SK-N-SH treated with all-trans-retinoic acid at 6 μM for 48 hours (cell line): ENCODE measurements around the gene GGA2.

ENCODE experiments used
- ATAC-seq: fragments of 200-7000 bp; cut with Tn5 transposase; 3 replicates; pipeline ENCODE4 v1.9.1; 2020; ENCODE audit warnings: mild to moderate bottlenecking, moderate library complexity
- ARNTL ChIP-seq: fragments of 450-650 bp; formaldehyde crosslinking; IDR thresholded peaks from 2 replicates; pipeline ENCODE4 v1.5.0; 2020; ENCODE audit warnings: low read depth, mild to moderate bottlenecking, moderate library complexity, borderline replicate concordance
- BACH2 ChIP-seq: fragments of 250-450 bp; sonication (Bioruptor Pico); IDR thresholded peaks from 2 replicates; pipeline ENCODE4 v1.9.0; 2021; ENCODE audit warnings: mild to moderate bottlenecking, borderline replicate concordance
- CSDC2 ChIP-seq: fragments of 250-450 bp; sonication (Bioruptor Pico); IDR thresholded peaks from 2 replicates; pipeline ENCODE4 v1.5.0; 2020; ENCODE audit warnings: mild to moderate bottlenecking, moderate library complexity
- ESRRG ChIP-seq: fragments of 250-450 bp; sonication (Bioruptor Pico); IDR thresholded peaks from 2 replicates; pipeline ENCODE4 v1.6.1; 2021; ENCODE audit warnings: mild to moderate bottlenecking
- GLIS3 ChIP-seq: fragments of 250-450 bp; sonication (Bioruptor Pico); IDR thresholded peaks from 2 replicates; pipeline ENCODE4 v1.5.0; 2020; ENCODE audit warnings: mild to moderate bottlenecking, moderate library complexity
- ISL1 ChIP-seq: fragments of 250-450 bp; sonication (Bioruptor Pico); IDR thresholded peaks from 2 replicates; pipeline ENCODE4 v2.1.2; 2022; ENCODE audit warnings: mild to moderate bottlenecking, moderate library complexity
- OSR1 ChIP-seq: fragments of 250-450 bp; sonication (Bioruptor Pico); IDR thresholded peaks from 2 replicates; pipeline ENCODE4 v1.8.0; 2022; ENCODE audit warnings: moderate library complexity, mild to moderate bottlenecking, inconsistent platforms
- PPARA ChIP-seq: fragments of 250-450 bp; sonication (Bioruptor Pico); IDR thresholded peaks from 2 replicates; pipeline ENCODE4 v1.5.0; 2020; ENCODE audit warnings: mild to moderate bottlenecking, borderline replicate concordance
- RARB ChIP-seq: fragments of 250-450 bp; sonication (Bioruptor Pico); IDR thresholded peaks from 2 replicates; pipeline ENCODE4 v1.8.0; 2021; ENCODE audit warnings: mild to moderate bottlenecking, moderate library complexity
- SNAI2 ChIP-seq: fragments of 250-450 bp; sonication (Bioruptor Pico); IDR thresholded peaks from 2 replicates; pipeline ENCODE4 v1.5.0; 2020; ENCODE audit warnings: mild to moderate bottlenecking, moderate library complexity
- TCF4 ChIP-seq: fragments of 250-450 bp; sonication (Bioruptor Pico); IDR thresholded peaks from 2 replicates; pipeline ENCODE4 v1.8.0; 2021; ENCODE audit warnings: mild to moderate bottlenecking, moderate library complexity, borderline replicate concordance
- TOX ChIP-seq: fragments of 250-450 bp; sonication (Bioruptor Pico); IDR thresholded peaks from 2 replicates; pipeline ENCODE4 v1.8.0; 2021; ENCODE audit warnings: mild to moderate bottlenecking, moderate library complexity, borderline replicate concordance
- ZC3H10 ChIP-seq: fragments of 250-450 bp; sonication (Bioruptor Pico); IDR thresholded peaks from 2 replicates; pipeline ENCODE4 v1.5.1; 2021; ENCODE audit warnings: mild to moderate bottlenecking, moderate library complexity
- ZFP3 ChIP-seq: fragments of 250-450 bp; sonication (Bioruptor Pico); IDR thresholded peaks from 2 replicates; pipeline ENCODE4 v1.5.0; 2020; ENCODE audit warnings: mild to moderate bottlenecking, moderate library complexity
- ZFP30 ChIP-seq: fragments of 450-650 bp; formaldehyde crosslinking; IDR thresholded peaks from 2 replicates; pipeline ENCODE4 v1.5.0; 2022; ENCODE audit warnings: mild to moderate bottlenecking, moderate library complexity
- ZNF70 ChIP-seq: fragments of 450-650 bp; formaldehyde crosslinking; IDR thresholded peaks from 2 replicates; pipeline ENCODE4 v1.5.0; 2020; ENCODE audit warnings: mild to moderate bottlenecking, moderate library complexity
- ZNF8 ChIP-seq: fragments of 450-650 bp; formaldehyde crosslinking; IDR thresholded peaks from 2 replicates; pipeline ENCODE4 v1.5.0; 2020; ENCODE audit warnings: mild to moderate bottlenecking, moderate library complexity
- TF ChIP-seq, protein P1 (sequence below): fragments of 250-450 bp; sonication (Bioruptor Pico); IDR thresholded peaks from 2 replicates; pipeline ENCODE4 v1.5.1; 2021; ENCODE audit warnings: mild to moderate bottlenecking, moderate library complexity
- TF ChIP-seq, protein P2 (sequence below): fragments of 250-450 bp; sonication (Bioruptor Pico); IDR thresholded peaks from 2 replicates; pipeline ENCODE4 v1.5.1; 2020; ENCODE audit warnings: low read depth, mild to moderate bottlenecking, moderate library complexity
- TF ChIP-seq, protein P3 (sequence below): fragments of 250-450 bp; sonication (Bioruptor Pico); IDR thresholded peaks from 2 replicates; pipeline ENCODE4 v1.8.0; 2021; ENCODE audit warnings: low read depth, mild to moderate bottlenecking, moderate library complexity, borderline replicate concordance
- TF ChIP-seq, protein P4 (sequence below): fragments of 250-450 bp; sonication (Bioruptor Pico); IDR thresholded peaks from 2 replicates; pipeline ENCODE4 v1.5.0; 2020; ENCODE audit warnings: mild to moderate bottlenecking, moderate library complexity

The GGA2 gene

DNA sequence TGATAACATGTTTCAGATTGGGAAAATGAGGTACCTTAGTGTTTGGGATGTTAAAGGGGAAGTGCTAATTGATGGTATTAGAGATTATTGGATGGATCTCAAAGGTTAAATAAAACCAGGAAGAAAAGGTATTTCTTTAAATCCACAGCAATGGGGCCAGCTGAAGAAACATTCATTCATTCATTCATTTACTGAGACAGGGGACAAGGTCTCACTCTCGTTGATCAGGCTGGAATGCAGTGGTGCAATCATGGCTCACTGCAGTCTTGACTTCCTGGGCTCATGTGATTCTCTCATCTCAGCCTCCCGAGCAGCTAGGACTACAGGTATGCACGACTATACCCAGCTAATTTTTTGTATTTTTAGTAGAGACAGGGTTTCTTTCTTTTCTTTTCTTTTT is 27.1 kb upstream of the GGA2 start:
- no peak for ATAC-seq
- TF ChIP-seq, protein P1, sequence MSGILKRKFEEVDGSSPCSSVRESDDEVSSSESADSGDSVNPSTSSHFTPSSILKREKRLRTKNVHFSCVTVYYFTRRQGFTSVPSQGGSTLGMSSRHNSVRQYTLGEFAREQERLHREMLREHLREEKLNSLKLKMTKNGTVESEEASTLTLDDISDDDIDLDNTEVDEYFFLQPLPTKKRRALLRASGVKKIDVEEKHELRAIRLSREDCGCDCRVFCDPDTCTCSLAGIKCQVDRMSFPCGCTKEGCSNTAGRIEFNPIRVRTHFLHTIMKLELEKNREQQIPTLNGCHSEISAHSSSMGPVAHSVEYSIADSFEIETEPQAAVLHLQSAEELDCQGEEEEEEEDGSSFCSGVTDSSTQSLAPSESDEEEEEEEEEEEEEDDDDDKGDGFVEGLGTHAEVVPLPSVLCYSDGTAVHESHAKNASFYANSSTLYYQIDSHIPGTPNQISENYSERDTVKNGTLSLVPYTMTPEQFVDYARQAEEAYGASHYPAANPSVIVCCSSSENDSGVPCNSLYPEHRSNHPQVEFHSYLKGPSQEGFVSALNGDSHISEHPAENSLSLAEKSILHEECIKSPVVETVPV (CRISPR knock-in tag) = no peak
- TF ChIP-seq PPARA (CRISPR knock-in tag) = no peak
- TF ChIP-seq, protein P2, sequence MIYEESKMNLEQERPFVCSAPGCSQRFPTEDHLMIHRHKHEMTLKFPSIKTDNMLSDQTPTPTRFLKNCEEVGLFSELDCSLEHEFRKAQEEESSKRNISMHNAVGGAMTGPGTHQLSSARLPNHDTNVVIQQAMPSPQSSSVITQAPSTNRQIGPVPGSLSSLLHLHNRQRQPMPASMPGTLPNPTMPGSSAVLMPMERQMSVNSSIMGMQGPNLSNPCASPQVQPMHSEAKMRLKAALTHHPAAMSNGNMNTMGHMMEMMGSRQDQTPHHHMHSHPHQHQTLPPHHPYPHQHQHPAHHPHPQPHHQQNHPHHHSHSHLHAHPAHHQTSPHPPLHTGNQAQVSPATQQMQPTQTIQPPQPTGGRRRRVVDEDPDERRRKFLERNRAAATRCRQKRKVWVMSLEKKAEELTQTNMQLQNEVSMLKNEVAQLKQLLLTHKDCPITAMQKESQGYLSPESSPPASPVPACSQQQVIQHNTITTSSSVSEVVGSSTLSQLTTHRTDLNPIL (CRISPR knock-in tag) = no peak
- no peak for TF ChIP-seq BACH2 (CRISPR knock-in tag)
- no peak for TF ChIP-seq GLIS3

DNA sequence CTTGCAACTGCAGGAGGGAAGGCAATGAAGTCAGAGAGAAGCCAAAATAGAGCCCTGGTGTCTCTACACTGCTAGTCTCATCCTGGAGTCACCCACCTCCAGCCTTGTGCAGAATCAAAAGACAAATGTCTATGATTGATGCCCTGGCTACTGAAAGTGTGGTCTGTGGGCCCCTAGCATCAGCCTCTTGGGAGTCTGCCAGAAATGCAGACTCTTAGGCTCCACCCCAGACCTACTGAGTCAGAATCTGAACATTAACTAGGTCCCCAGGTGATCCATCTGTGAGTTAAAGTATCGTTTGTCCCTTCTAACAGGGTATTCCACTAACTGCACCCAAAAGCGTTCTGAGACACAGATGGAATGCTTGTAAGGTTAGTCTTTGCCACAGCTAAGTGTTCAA is 25.6 kb upstream of the GGA2 start:
- peak; percentile 32; the same call in 2 of the 3 replicates for ATAC-seq
- TF ChIP-seq OSR1 (CRISPR knock-in tag) (no peak), ZFP30 (CRISPR knock-in tag) (no peak)

DNA sequence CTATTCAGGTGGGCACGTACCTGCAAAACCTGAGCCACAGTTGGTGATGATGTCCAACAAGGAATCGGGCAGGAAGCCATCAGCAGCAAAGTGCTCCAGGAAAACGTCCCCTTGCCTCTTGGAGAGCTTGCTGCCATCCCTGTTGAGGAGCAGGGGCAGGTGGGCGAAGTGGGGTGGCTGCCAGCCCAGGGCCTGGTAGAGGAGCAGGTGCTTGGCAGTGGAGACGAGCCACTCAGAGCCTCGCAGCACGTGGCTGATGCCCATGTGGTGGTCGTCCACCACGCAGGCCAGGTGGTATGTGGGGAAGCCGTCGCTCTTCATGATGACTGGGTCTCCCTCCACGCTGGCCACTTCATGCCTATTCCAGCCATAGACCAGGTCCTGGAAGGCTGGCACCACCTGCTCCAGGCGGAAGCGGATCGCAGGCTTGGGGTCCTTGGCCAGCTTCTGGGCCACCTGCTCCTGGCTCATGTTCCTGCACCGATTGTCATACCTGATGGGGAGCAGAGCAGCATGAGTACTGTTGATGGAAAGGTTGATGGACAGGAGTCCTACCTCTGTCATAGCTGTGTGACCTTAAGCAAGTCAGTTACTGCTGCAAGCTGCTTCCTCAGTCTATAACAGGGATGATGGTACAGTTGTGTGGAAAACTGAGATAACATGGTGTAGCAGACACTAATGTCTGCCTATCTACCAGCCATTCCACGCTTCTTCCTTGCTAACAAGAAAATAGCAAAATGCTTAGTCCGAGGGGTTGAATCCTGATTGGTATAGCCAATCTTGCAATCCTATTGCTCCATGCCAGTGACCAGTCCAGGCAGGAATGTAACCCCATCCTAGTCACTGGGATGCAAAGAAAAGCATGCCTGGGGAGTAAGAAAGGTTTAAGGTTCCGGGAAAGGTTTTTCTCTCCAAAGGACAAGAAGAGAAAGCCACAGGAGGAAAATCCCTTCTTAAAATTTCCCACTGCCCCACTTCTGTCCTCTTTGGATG is 24.9 kb upstream of the GGA2 start:
- no peak for TF ChIP-seq CSDC2
- TF ChIP-seq ZNF8 (CRISPR knock-in tag) = no peak
- no peak for TF ChIP-seq TCF4 (CRISPR knock-in tag)
- TF ChIP-seq, protein P3, sequence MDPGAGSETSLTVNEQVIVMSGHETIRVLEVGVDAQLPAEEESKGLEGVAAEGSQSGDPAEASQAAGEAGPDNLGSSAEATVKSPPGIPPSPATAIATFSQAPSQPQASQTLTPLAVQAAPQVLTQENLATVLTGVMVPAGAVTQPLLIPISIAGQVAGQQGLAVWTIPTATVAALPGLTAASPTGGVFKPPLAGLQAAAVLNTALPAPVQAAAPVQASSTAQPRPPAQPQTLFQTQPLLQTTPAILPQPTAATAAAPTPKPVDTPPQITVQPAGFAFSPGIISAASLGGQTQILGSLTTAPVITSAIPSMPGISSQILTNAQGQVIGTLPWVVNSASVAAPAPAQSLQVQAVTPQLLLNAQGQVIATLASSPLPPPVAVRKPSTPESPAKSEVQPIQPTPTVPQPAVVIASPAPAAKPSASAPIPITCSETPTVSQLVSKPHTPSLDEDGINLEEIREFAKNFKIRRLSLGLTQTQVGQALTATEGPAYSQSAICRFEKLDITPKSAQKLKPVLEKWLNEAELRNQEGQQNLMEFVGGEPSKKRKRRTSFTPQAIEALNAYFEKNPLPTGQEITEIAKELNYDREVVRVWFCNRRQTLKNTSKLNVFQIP (CRISPR knock-in tag) = no peak
- TF ChIP-seq ZNF70 (CRISPR knock-in tag) = no peak
- TF ChIP-seq ZFP30 (CRISPR knock-in tag) = no peak
- TF ChIP-seq PPARA (CRISPR knock-in tag) = no peak
- TF ChIP-seq, protein P2 (CRISPR knock-in tag) = no peak
- no peak for TF ChIP-seq BACH2 (CRISPR knock-in tag)
- no peak for TF ChIP-seq ZC3H10 (CRISPR knock-in tag)
- TF ChIP-seq SNAI2 (CRISPR knock-in tag) = no peak
- TF ChIP-seq ISL1 (CRISPR knock-in tag) = no peak
- no peak for TF ChIP-seq GLIS3
- ATAC-seq = no peak

DNA sequence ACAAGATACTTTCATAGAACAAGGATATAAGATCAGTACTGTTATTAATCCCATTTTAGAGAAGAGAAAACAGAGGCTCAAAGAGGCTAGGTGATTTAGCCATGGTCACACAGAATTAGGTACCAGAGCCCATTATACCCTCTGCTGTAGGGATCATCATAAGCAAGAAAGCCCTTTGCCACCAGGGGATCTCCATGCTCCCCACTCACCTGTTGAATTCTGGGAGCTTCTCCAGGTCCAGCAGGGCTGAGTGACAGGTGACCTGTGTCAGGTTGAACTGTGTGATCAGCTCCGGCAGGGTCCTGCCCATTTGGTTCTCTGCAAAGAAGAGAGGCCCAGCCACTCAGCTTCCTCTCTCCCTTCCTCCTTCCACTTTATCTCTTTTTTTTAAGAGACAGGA is 22.2 kb upstream of the GGA2 start:
- no peak for ATAC-seq
- TF ChIP-seq, protein P4, sequence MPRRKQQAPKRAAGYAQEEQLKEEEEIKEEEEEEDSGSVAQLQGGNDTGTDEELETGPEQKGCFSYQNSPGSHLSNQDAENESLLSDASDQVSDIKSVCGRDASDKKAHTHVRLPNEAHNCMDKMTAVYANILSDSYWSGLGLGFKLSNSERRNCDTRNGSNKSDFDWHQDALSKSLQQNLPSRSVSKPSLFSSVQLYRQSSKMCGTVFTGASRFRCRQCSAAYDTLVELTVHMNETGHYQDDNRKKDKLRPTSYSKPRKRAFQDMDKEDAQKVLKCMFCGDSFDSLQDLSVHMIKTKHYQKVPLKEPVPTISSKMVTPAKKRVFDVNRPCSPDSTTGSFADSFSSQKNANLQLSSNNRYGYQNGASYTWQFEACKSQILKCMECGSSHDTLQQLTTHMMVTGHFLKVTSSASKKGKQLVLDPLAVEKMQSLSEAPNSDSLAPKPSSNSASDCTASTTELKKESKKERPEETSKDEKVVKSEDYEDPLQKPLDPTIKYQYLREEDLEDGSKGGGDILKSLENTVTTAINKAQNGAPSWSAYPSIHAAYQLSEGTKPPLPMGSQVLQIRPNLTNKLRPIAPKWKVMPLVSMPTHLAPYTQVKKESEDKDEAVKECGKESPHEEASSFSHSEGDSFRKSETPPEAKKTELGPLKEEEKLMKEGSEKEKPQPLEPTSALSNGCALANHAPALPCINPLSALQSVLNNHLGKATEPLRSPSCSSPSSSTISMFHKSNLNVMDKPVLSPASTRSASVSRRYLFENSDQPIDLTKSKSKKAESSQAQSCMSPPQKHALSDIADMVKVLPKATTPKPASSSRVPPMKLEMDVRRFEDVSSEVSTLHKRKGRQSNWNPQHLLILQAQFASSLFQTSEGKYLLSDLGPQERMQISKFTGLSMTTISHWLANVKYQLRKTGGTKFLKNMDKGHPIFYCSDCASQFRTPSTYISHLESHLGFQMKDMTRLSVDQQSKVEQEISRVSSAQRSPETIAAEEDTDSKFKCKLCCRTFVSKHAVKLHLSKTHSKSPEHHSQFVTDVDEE (CRISPR knock-in tag) = no peak
- TF ChIP-seq PPARA (CRISPR knock-in tag) = no peak
- no peak for TF ChIP-seq TCF4 (CRISPR knock-in tag)
- TF ChIP-seq, protein P1 (CRISPR knock-in tag) = no peak
- TF ChIP-seq ZFP30 (CRISPR knock-in tag) = no peak
- TF ChIP-seq CSDC2 = no peak
- no peak for TF ChIP-seq RARB (CRISPR knock-in tag)
- TF ChIP-seq SNAI2 (CRISPR knock-in tag) = no peak
- TF ChIP-seq TOX (CRISPR knock-in tag) = no peak
- TF ChIP-seq ZFP3 (CRISPR knock-in tag) = no peak
- no peak for TF ChIP-seq ESRRG (CRISPR knock-in tag)
- TF ChIP-seq OSR1 (CRISPR knock-in tag) = no peak
- no peak for TF ChIP-seq ZNF8 (CRISPR knock-in tag)
- TF ChIP-seq GLIS3 = no peak
- TF ChIP-seq, protein P2 (CRISPR knock-in tag) = no peak
- no peak for TF ChIP-seq ARNTL (CRISPR knock-in tag)
- TF ChIP-seq ZNF70 (CRISPR knock-in tag) = no peak
